ENCODE measurements around the gene PSMG1.
"Not testable (repeated sequence)": the region's sequence is repeated elsewhere in the genome, so short reads cannot be mapped to it uniquely, and the experiment has no call there.

The PSMG1 gene, protein sequence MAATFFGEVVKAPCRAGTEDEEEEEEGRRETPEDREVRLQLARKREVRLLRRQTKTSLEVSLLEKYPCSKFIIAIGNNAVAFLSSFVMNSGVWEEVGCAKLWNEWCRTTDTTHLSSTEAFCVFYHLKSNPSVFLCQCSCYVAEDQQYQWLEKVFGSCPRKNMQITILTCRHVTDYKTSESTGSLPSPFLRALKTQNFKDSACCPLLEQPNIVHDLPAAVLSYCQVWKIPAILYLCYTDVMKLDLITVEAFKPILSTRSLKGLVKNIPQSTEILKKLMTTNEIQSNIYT

DNA sequence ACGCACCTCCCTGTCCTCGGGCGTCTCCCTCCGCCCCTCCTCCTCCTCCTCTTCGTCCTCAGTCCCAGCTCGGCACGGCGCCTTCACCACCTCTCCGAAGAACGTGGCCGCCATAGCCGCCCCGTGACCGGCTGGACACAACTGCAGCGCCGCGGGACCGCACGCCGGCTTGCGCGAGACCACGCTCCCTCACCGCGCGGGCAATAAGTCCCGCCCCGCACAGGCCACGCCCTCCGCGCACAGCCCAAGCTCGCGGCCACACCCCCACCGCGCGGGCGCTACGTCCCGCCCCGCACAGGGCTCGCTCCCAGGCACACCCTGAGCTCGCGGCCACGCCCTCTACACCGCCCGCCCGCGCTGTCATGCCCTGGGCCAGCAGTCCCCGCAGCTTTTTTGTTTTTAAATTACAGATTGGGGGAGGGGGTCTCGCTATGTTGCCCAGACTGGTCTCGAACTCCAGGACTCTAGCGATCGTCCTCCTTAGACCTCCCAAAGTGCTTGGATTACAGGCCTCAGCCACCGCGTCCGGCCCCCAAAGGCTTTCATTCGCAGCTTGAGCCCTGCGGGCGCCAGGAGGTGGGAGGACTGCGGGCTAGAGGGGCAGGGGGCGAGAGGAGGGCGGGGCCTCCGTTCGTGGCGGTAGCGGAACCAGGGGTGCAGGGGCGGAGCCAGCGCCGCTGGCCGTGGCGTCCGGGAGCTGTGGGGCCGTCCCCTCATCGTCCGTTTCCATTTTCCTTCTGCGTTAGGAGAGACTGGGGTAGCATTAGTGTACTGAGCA, at the start of gene PSMG1:
Gene PSMG1, minus strand, starts transcription at position 180 of the 778 bp plus-strand sequence. Its CDS starts 66 bp downstream, at position 114.
- DNase-seq = peak; percentile 98

DNA sequence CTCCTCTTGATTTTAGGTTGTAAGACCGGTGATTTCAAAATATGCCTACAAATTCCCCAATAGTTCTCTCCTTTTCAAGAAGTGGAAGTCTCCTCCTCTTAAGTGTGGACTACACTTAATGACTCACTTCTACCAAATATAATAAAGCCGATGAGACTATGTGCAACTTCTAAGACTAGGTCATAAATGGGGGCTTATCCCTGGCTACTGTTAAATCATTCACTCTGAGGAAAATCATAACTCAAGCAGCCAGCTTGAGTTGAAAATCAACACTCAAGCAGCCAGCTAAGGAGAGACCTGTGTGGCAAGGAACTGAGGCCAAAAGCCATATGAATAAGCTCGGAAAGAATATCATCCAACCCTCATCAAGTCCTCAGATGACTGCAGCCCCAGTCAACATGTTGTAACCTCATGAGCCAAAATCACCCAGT, 49.6 kb upstream of the PSMG1 start:
- DNase-seq = no peak

DNA sequence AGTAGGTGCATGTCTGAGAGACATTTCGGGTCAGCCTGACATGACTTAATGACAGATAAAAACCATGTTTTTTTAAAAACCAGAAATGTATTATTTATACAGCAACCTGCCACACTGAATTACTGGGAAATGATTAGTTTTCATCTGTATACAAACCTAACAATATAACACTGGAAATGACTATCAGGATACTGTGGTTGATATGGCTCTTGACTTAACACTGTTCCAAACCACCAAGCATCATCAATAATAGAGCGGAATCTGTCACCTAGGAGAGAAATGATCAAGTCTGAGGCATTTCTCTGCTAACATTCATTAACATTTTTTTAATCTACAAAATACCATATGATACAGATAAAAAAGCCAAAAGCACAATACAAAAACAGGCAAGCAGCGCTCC, 41.7 kb upstream of the PSMG1 start:
- no peak for DNase-seq

DNA sequence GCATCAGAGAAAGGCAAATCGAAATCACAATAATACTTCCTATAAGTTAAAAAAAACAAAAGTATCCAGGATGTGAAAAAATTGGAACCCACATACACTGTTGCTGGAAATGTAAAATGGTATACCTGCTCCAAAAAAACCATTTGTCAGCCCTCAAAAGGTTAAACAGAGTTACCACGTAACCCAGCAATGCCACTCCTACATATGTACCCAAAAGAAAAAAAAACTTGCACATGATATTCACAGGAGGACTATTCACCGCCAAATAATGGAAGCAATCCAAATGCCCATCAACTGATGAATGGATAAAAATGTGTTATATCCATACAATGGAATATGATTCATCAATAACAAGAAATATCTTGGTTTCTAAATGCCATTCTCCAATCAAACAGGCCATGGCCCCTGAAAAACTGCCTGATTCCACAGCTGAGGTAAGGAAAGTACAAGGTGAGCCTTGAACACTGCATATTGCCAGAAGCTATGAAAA, 38.8 kb upstream of the PSMG1 start:
- DNase-seq = no peak

- no peak for DNase-seq
Observed at GRCh38 chr21:39221282-39221996, 38.2 kb upstream of the PSMG1 start.

GRCh38 chr21:39220875-39221274, 37.6 kb upstream of the PSMG1 start:
- not testable (repeated sequence) for DNase-seq

GRCh38 chr21:39220150-39220549, 36.9 kb upstream of the PSMG1 start:
- no peak for DNase-seq

DNA sequence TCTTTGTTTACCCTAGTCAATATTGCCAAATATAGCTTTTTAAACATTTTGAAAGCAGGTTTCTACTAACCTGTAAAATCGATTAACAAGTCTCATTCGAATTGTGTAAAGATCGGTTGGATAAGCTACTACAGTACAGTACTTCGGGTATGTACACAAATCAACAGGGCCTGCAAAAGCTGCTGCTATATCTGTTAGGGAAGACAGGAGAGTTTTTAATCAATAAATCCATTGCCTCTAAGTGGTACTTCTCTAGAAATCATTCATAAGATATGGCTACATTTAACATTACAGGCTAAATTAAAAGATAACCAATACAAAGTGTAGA, 34.8 kb upstream of the PSMG1 start:
- no peak for DNase-seq

- no peak for DNase-seq
Observed at GRCh38 chr21:39217356-39218081, 34.3 kb upstream of the PSMG1 start.

GRCh38 chr21:39216290-39216689, 33.0 kb upstream of the PSMG1 start:
- no peak for DNase-seq

GRCh38 chr21:39215078-39215477, 31.8 kb upstream of the PSMG1 start:
- DNase-seq = no peak

GRCh38 chr21:39209334-39209688, 26.1 kb upstream of the PSMG1 start:
- DNase-seq = no peak

DNA sequence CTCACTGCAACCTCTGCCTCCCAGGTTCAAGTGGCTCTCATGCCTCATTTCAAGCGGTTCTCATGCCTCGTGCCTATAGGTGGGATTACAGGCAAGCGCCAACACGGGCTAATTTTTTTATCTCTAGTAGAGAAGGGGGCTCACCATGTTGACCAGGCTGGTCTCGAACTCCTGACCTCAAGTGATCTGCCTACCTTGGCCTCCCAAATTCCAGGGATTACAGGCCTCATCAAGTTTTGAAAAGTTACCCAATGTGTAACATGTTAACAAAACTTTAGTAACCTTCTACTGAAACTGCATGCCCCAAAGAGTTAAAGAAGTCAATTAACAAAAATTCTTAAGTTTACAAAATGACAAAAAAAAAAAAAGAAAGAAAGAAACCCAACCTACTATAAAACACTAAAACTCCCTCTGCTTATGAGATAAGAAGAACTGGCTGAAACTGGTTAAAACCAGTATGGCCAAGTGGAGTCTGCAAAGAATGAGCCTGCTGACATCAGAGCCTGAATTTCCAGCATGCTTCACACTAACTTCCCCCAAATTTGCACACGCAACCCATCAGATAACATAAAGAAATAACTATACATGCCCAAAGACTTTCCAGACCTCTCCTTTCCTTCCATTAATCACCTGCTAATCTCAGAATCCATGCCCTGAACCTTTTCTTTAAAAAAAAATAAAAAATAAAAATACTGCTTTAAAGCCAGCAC, 25.5 kb upstream of the PSMG1 start:
- no peak for DNase-seq

DNA sequence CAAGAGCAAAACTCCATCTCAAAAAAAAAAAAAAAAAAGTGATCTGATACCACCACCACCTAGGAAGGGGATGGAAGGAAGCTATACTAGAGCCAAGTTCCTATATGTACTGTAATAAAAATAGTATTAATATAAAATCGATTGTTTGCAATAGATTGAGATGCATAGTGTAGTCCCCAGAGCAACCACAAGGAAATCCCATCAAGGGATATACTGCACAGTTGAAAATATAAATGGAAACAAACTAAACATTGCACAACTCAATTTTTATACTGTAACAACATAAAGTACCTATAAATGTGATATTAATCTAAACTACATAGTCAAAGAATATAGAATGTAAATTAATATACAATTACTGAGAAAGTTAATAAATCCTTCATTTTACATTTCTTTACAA, 20.9 kb upstream of the PSMG1 start:
- no peak for DNase-seq

- DNase-seq = no peak
Observed at GRCh38 chr21:39198800-39199199, 15.5 kb upstream of the PSMG1 start.

- DNase-seq = no peak
Observed at GRCh38 chr21:39197448-39198233, 14.4 kb upstream of the PSMG1 start.

DNA sequence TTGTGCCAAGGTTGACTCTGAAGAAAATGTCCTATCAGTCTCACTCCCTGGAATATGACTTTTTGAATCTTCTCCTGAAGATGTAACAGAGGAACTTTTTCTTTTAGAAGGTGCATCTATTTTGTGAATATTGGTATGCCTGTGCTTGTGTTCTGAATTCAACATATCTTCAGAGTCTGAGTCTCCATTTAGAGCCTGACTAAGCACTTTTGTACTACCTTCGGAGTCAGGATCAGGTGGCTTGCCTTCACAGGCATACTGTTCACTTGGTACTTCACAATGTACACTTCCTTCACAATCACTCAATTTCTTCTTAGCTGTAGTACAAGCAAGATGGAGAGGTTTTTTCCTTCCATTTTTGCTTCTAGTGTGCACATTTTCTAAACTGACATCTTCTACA, 13.6 kb upstream of the PSMG1 start:
- no peak for DNase-seq

DNA sequence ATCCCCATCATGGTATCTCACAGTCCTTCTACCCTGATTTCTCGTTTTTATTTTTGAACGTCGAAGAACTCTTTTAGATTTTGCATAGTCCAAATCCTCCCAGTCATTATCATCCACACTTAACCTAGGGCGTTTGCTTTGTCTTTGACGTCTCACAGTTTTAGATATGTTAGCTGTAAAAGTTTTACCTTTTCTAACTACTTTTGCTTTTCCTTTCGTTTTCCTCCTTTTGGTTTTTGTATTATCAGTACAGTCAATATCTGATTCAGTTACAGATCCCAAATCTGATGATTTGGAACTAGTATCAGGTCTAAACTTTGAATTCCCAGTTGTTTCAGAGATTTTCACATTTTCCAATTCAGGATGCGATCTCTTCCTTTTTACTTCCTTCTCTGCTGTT, 13.1 kb upstream of the PSMG1 start:
- no peak for DNase-seq

DNA sequence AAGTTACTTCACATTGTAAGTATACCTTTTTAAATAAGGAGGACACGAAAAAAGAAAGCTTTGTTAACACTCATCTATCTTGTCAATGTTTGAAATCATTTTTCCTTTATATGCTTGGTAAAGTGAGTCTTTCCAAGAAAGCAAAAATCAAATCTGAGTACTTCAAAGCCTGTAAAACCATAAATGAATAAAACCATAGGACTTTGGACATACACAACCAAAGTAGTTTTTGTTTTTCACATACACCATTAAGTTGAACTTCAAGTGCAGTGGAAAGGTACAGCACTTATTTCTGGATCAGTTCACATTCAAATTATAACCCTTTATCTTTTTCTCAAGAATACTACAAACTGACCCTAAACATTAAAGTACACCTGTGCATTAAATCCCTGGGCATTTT, 10.1 kb upstream of the PSMG1 start:
- no peak for DNase-seq

- no peak for DNase-seq
Observed at GRCh38 chr21:39189857-39190604, 6.8 kb upstream of the PSMG1 start.

Data from activated CD4-positive, CD25-positive, alpha-beta regulatory T cell treated with anti-CD3 and anti-CD28 coated beads, Interleukin-2, amount 50 U/mL, for 72 hours (primary cell).